ENCODE measurements around the gene PUM2.

- TF ChIP-seq, protein P1, sequence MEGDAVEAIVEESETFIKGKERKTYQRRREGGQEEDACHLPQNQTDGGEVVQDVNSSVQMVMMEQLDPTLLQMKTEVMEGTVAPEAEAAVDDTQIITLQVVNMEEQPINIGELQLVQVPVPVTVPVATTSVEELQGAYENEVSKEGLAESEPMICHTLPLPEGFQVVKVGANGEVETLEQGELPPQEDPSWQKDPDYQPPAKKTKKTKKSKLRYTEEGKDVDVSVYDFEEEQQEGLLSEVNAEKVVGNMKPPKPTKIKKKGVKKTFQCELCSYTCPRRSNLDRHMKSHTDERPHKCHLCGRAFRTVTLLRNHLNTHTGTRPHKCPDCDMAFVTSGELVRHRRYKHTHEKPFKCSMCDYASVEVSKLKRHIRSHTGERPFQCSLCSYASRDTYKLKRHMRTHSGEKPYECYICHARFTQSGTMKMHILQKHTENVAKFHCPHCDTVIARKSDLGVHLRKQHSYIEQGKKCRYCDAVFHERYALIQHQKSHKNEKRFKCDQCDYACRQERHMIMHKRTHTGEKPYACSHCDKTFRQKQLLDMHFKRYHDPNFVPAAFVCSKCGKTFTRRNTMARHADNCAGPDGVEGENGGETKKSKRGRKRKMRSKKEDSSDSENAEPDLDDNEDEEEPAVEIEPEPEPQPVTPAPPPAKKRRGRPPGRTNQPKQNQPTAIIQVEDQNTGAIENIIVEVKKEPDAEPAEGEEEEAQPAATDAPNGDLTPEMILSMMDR (IDR thresholded peaks at IDR 0.05): no peak
- no peak for TF ChIP-seq POLR2A (IDR thresholded peaks at IDR 0.05)
These were observed 144.6 kb downstream of the PUM2 start for GRCh38 chr2:20205915-20206524.
